GM18951 (cell line): Measurements from ENCODE around the gene LYVE1.

ENCODE experiments used
- POLR2A ChIP-seq: IDR thresholded peaks from 4 replicates; pipeline ENCODE4 v1.6.1; 2011; ENCODE audit warnings: mild to moderate bottlenecking; ENCODE audit not compliant: insufficient read length, insufficient read depth; ENCODE audit errors: extremely low read depth
- in situ Hi-C: fragments of 300-500 bp; cut with MboI; formaldehyde crosslinking; loops from one replicate; pipeline ENCODE4 v1.12.0; 2022; ENCODE audit warnings: low sequenced_read_pairs, mixed read lengths, inconsistent platforms; ENCODE audit not compliant: unreplicated experiment

The LYVE1 gene

GRCh38 chr11:10580623-10581022, 12.2 kb upstream of the LYVE1 start:
- in situ Hi-C loops = no loop called here
- TF ChIP-seq POLR2A = no peak

GRCh38 chr11:10579700-10580099, 11.2 kb upstream of the LYVE1 start:
- in situ Hi-C loops = no loop called here
- TF ChIP-seq POLR2A = no peak

- no peak for TF ChIP-seq POLR2A
- in situ Hi-C loops = no loop called here
Measured at GRCh38 chr11:10576035-10576398, 7.6 kb upstream of the LYVE1 start.

GRCh38 chr11:10575346-10576034, 7.0 kb upstream of the LYVE1 start:
- in situ Hi-C loops = no loop called here
- no peak for TF ChIP-seq POLR2A

GRCh38 chr11:10573556-10573955, 5.1 kb upstream of the LYVE1 start:
- in situ Hi-C loops = no loop called here
- TF ChIP-seq POLR2A = no peak

- in situ Hi-C loops = no loop called here
- TF ChIP-seq POLR2A = no peak
Measured at GRCh38 chr11:10573028-10573427, 4.6 kb upstream of the LYVE1 start.

GRCh38 chr11:10572533-10572932, 4.1 kb upstream of the LYVE1 start:
- in situ Hi-C loops = no loop called here

GRCh38 chr11:10567446-10567845, 1.0 kb downstream of the LYVE1 start:
- in situ Hi-C loops = no loop called here
- TF ChIP-seq POLR2A = no peak

More at GRCh38 chr11:10572533-10572932, 4.1 kb upstream of the LYVE1 start:
- no peak for TF ChIP-seq POLR2A

- in situ Hi-C loops = no loop called here
- no peak for TF ChIP-seq POLR2A
Measured at GRCh38 chr11:10566257-10566957, 2.1 kb downstream of the LYVE1 start.

GRCh38 chr11:10565493-10565892, 3.0 kb downstream of the LYVE1 start:
- no peak for TF ChIP-seq POLR2A
- in situ Hi-C loops = no loop called here

- in situ Hi-C loops = no loop called here
Measured at GRCh38 chr11:10564696-10565318, 3.7 kb downstream of the LYVE1 start.

GRCh38 chr11:10564030-10564429, 4.4 kb downstream of the LYVE1 start:
- in situ Hi-C loops = no loop called here
- TF ChIP-seq POLR2A = no peak

More at GRCh38 chr11:10564696-10565318, 3.7 kb downstream of the LYVE1 start:
- no peak for TF ChIP-seq POLR2A

- in situ Hi-C loops = no loop called here
- TF ChIP-seq POLR2A = no peak
Measured at GRCh38 chr11:10561947-10562346, 6.5 kb downstream of the LYVE1 start.
